Endothelial cell of umbilical vein (primary cell): ENCODE data around the gene NELFE.
A peak's percentile ranks its signal among the peaks of the same experiment; 100 is the strongest.

Source experiments
- EZH2 ChIP-seq: IDR thresholded peaks from 2 replicates; pipeline ENCODE4 v1.6.1; 2012; ENCODE audit warnings: borderline replicate concordance, low read depth, mild to moderate bottlenecking, moderate library complexity, low read length, inconsistent platforms; ENCODE audit not compliant: severe bottlenecking
- POLR2AphosphoS5 ChIP-seq: IDR thresholded peaks from 2 replicates; pipeline ENCODE4 v1.6.1; 2012; ENCODE audit warnings: low read depth, mild to moderate bottlenecking, control low read depth, low read length, moderate library complexity; ENCODE audit not compliant: insufficient read depth
- TF ChIP-seq, protein P1 (sequence below), 2 donors: IDR thresholded peaks; 1 replicate in 1 of 2; 2 replicates in 1 of 2; pipeline ENCODE4 v1.5.1; 2011; ENCODE audit warnings: low read length in 2 of 2, mild to moderate bottlenecking in 2 of 2, moderate library complexity in 2 of 2, control low read depth in 1 of 2, inconsistent platforms in 1 of 2, low read depth in 1 of 2; ENCODE audit not compliant: insufficient read depth in 1 of 2; ENCODE audit errors: extremely low read depth in 1 of 2

DNA sequence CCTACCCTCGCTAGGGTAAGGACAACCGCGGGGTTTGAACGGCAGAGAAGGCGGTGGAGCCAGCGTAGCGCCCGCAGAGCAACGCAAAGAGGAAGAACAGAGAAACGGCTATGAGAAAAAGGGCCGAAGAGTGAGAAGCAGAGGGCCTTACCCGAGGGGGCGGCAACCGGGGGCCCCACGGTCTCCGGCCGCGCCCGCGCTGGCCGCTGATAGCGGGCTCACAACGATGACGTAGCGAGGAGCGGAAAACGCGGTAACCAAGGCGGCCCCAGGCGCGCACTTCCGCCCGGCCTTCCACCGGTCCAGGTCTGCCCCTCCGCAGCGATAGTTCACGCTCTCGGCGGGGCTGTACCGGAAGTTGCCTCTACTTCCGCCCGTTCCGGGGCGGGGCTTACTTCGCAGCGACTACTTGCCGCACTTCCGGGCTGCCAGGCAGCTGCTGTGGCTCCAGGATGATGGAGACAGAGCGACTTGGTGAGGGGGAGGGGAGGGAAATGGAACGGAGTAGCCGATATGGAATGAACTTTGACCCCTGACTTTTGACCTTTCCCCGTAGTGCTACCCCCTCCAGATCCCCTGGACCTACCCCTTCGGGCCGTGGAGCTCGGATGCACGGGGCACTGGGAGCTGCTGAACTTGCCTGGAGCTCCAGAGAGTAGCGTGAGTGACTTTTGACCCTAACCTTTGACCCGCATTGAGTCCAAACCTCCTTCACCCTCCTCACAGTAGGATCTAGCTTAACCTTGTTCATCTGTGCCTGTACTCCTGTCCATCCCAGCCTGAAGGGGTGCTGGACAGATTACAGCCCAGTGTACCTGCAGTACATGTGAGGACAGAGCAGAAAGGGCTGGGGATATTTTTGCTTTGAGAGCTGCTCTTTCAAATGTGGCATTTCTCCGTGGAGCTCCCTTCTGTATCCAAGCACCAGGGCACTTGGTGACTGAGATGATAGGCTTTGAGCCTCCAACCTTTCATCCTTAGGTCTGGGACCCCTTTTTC is at the start of gene NELFE, which contains the start of gene SKIC2:
- TF ChIP-seq, protein P1, sequence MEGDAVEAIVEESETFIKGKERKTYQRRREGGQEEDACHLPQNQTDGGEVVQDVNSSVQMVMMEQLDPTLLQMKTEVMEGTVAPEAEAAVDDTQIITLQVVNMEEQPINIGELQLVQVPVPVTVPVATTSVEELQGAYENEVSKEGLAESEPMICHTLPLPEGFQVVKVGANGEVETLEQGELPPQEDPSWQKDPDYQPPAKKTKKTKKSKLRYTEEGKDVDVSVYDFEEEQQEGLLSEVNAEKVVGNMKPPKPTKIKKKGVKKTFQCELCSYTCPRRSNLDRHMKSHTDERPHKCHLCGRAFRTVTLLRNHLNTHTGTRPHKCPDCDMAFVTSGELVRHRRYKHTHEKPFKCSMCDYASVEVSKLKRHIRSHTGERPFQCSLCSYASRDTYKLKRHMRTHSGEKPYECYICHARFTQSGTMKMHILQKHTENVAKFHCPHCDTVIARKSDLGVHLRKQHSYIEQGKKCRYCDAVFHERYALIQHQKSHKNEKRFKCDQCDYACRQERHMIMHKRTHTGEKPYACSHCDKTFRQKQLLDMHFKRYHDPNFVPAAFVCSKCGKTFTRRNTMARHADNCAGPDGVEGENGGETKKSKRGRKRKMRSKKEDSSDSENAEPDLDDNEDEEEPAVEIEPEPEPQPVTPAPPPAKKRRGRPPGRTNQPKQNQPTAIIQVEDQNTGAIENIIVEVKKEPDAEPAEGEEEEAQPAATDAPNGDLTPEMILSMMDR (IDR thresholded peaks at IDR 0.05; ENCODE audit: extremely low read depth in 1 of 2, insufficient read depth in 1 of 2, low read depth in 1 of 2, low read length in 2 of 2) = no peak
- TF ChIP-seq POLR2AphosphoS5 (peak; percentile 96), EZH2 (no peak)
